HG02885 (cell line): ENCODE data around the gene AKIP1.
"Not testable (repeated sequence)": the region's sequence is repeated elsewhere in the genome, so short reads cannot be mapped to it uniquely, and the experiment has no call there.

Source experiments
- ATAC-seq: cut with Tn5 transposase; IDR thresholded peaks from one replicate; pipeline ENCODE4 v1.9.1; 2021; ENCODE audit warnings: mild to moderate bottlenecking; ENCODE audit not compliant: unreplicated experiment, poor library complexity

AKIP1 gene, protein sequence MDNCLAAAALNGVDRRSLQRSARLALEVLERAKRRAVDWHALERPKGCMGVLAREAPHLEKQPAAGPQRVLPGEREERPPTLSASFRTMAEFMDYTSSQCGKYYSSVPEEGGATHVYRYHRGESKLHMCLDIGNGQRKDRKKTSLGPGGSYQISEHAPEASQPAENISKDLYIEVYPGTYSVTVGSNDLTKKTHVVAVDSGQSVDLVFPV

GRCh38 chr11:8911029-8911823, at the start of gene AKIP1:
Gene AKIP1 (plus strand): TSS chr11:8911189. CDS start chr11:8911450, 261 bp downstream.
- peak; percentile 87 for ATAC-seq

DNA sequence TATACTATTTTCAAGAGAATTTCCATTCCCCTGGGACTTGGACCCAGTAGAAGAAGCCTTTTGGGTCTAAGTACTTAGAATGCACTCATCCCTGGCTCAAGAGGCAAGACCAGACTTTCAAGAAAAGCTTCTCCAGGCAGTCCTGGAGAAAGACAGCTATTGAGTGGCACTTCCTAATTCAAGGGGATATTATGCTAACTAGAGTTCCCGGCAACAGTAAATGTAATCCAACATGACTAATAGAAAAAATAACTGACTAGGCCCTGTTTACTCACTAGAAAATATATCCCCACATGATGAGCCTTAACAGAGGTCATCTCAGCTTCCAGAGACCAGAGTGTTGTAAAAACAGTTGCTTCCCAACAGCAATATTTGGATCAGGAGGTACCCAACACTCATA, 47.2 kb upstream of the AKIP1 start:
- ATAC-seq = no peak

- ATAC-seq = no peak
These were observed 45.7 kb upstream of the AKIP1 start for GRCh38 chr11:8865304-8865703.

GRCh38 chr11:8867035-8867434, 44.0 kb upstream of the AKIP1 start:
- ATAC-seq = no peak

DNA sequence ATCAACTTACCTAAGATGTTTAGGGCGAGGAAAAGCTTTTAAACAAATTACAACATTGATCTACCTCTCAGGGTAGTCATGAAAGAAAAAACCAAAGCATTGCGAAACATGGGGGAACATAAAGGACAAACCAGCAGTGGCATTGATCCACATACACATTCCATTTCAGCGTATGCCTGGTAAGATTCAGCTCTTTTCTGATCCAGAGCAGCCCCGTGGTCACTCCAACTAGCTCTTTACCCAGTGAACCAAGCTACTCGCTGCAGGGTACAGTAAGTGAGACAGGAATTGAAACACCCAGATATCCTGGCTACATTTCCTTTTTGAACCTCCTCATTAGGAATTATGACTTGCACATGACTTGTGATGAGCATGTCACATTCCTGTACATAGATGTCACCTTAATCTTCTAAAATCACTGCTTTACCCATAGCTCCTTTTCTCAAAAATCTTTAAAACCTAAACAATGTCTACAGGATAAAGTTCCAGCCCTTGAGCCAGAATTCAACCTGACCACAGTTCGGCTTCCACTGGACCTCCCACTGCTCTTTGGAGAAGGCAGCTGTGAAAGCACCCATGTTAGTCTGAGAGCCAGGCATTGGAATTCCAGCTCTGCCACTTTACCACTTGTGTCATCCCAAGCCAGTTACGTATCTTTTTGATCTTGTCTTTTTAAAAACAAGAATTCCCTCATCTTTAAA, 42.9 kb upstream of the AKIP1 start:
- no peak for ATAC-seq

DNA sequence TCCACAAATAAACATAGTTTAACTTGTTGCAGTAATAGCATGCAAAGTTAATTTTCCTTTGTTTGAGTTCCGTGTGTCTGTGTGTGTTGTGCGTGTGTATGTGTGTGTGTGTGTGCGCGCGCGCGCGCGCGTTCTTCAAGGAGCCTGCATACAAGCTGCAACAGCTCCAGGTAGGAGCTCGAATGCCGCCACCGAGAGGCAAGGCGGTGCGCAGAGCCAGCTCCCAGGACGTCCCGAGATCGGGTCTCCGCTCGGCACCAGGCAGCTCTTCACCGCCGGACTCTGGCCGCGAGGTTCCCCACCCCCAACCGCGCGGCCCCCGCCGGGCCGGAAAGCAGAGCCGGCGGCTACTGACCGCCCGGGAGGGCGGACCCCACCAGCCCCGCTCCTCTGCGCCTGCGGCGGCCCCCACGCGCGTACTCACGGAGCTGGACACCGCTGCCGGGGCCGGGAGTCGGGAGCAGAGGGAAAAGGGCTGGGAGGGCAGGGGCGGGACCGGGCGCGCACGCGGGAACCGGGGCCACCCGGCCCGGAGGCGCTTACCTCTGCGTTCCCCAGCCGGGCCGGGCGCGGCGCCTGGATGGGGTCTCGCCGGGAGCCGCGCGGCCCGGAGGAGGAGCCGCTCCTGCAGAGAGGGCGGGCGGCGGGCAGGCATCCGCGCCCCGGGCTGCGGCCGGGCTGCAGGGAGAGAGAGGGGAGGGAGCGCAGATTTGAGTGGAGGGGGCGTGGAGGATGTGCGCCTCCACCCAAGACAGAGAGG, 40.4 kb upstream of the AKIP1 start:
- no peak for ATAC-seq

- ATAC-seq = no peak
These were observed 39.7 kb upstream of the AKIP1 start for GRCh38 chr11:8871171-8871775.

GRCh38 chr11:8871962-8872361, 39.0 kb upstream of the AKIP1 start:
- ATAC-seq = no peak

DNA sequence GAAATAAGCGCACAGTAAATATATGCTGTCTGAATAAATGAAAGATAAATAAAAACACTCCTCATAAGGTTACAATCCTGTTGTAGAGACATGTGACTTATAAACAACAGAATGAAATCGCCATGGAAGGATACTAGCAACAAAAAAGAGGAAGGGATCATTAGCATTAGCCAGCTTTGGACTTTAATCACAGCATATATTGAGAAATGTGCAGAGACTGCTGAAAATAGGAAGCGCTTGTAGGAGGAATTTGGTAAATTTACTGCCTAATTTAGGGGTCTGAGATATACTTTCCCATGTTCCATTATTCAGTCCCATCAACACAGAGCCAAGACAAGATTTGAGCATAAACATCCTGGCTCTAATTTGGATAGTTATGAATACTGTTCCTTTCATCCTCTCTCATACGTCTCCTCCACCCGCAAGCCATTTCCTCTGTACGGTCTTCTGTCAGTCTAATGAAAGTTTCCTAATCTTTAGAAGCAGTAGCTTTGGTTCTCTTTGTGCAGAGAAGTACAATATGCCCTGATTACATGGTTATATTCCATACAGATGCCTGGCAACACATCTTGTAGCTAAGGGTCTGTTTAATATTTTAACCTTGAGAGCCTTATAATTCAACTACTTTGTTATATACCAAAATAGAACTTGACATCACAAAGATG, 37.1 kb upstream of the AKIP1 start:
- ATAC-seq = no peak

DNA sequence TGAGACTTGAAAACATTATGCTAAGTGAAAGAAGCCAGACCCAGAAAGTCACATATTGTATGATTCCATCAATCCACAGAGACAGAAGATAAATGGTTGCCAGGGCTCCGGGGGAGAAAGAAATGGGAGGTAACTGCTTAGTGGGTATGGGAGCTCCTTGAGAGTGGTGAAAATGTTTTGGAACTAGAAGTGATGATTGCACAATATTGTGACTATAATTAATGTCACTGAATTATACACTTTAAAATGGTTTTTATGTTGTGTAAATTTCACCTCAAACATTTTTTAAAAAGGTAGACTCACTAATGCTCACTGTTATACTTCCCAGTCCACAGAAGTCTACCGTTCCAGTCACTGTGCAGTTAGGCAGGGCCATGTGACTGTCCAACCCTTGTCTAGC, 32.2 kb upstream of the AKIP1 start:
- no peak for ATAC-seq

DNA sequence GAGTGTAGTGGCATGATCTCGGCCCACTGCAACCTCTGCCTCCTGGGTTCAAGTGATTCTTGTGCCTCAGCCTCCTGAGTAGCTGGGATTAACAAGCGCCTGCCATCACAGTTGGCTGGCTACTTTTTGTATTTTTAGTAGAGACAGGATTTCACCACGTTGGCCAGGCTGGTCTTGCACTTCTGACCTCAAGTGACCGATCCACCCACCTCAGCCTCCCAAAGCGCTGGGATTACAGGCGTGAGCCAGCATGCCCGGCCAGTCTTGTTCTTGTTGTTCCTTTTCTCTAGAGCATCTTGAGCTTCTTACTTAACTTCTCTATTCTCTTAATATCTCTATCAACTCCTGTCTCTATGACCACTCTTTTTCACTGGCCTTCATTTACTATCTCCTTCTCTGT, 29.4 kb upstream of the AKIP1 start:
- ATAC-seq = not testable (repeated sequence)

- no peak for ATAC-seq
These were observed 24.7 kb upstream of the AKIP1 start for GRCh38 chr11:8886322-8886721.

- ATAC-seq = not testable (repeated sequence)
These were observed 19.8 kb upstream of the AKIP1 start for GRCh38 chr11:8891185-8891584.

DNA sequence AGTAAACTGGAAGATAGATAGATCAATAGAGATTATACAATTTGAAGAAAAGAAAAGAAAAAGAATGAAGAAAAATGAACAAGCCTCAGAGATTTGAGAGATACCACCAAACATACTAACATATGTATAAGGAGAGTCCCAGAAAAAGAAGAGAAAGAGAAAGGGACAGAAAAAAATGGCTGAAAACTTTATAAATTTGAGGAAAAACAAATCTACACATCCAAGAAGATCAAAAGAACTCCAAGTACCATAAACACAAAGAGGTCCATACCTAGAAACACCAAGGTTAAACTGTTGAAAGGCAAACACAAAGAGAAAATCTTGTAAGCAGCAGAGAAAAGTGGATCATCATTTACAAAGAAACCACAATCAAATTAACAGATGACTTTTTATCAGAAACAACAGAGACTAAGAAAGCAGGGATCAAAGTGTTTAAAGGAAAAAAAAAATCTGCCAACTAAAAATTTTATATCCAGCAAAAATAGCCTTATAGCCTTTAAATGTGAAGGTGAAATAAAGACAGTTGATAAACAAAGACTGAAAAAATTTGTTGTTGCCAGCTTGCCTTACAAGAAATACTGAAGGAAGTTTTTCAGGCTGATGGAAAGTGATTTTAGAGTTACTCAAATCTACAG, 11.8 kb upstream of the AKIP1 start:
- ATAC-seq = no peak

- ATAC-seq = no peak
These were observed 5.3 kb upstream of the AKIP1 start for GRCh38 chr11:8905528-8906165.

DNA sequence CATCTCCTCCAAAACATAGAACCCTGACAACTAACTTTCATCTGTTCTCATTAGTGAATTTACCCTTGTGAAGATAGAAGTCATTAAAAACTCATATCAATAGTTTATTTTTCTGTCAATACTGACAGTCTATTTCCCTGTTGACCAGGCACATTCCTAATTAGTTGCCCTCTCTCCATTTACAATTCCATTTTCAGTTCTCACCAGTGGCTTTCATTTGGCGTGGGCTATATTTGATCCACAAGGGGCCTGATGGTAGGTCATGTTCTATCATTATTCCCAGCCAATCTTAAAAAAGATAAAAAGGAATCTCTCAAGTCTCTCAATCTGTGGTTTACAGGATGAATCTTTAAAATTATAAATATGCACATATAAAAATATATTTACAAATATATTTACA, 3.9 kb upstream of the AKIP1 start:
- ATAC-seq = no peak

GRCh38 chr11:8908099-8908498, 2.9 kb upstream of the AKIP1 start:
- no peak for ATAC-seq

- peak; percentile 10 for ATAC-seq
These were observed 351 bp upstream of the AKIP1 start for GRCh38 chr11:8910649-8911026.
